Liver (tissue), 3 donors: ENCODE data around the gene RNF181.

Experiments used
- ATF3 ChIP-seq: IDR thresholded peaks from 2 replicates; pipeline ENCODE4 v1.6.1; 2016; ENCODE audit warnings: antibody characterized with exemption
- CTCF ChIP-seq: fragments of 150-350 bp; IDR thresholded peaks from 2 replicates; pipeline ENCODE4 v1.5.1; 2017; ENCODE audit warnings: improper control_type of control experiment, low read depth, low read length; ENCODE audit not compliant: missing input control
- EGR1 ChIP-seq, 2 donors: IDR thresholded peaks; 2 replicates each; pipeline ENCODE4 v1.6.1; 2016 to 2018; ENCODE audit warnings: antibody characterized with exemption in 2 of 2, low read depth in 2 of 2
- FOXA2 ChIP-seq: IDR thresholded peaks from 2 replicates; pipeline ENCODE4 v1.6.1; 2016; ENCODE audit warnings: antibody characterized with exemption
- GABPA ChIP-seq, 2 donors: IDR thresholded peaks in 1 of 2; conservative IDR thresholded peaks in 1 of 2; 2 replicates each; pipeline ENCODE4 v1.6.1; 2016; ENCODE audit warnings: antibody characterized with exemption in 2 of 2, mild to moderate bottlenecking in 1 of 2, moderate library complexity in 1 of 2
- JUND ChIP-seq, 2 donors: IDR thresholded peaks; 2 replicates each; pipeline ENCODE4 v1.6.1; 2016; ENCODE audit warnings: antibody characterized with exemption in 2 of 2
- MAX ChIP-seq: IDR thresholded peaks from 2 replicates; pipeline ENCODE4 v1.6.1; 2016; ENCODE audit warnings: antibody characterized with exemption
- RAD21 ChIP-seq, 2 donors: IDR thresholded peaks; 2 replicates each; pipeline ENCODE4 v1.6.1; 2016; ENCODE audit warnings: antibody characterized with exemption in 2 of 2, mild to moderate bottlenecking in 2 of 2
- REST ChIP-seq: IDR thresholded peaks from 2 replicates; pipeline ENCODE4 v1.6.1; 2016; ENCODE audit warnings: antibody characterized with exemption, mild to moderate bottlenecking
- RXRA ChIP-seq, 2 donors: IDR thresholded peaks; 2 replicates each; pipeline ENCODE4 v1.6.1; 2017 to 2018; ENCODE audit warnings: antibody characterized with exemption in 2 of 2, mild to moderate bottlenecking in 1 of 2
- SP1 ChIP-seq: IDR thresholded peaks from 2 replicates; pipeline ENCODE4 v1.6.1; 2018; ENCODE audit warnings: antibody characterized with exemption, mild to moderate bottlenecking
- TAF1 ChIP-seq: conservative IDR thresholded peaks from 2 replicates; pipeline ENCODE4 v1.6.1; 2016; ENCODE audit warnings: antibody characterized with exemption, mild to moderate bottlenecking
- YY1 ChIP-seq: IDR thresholded peaks from 2 replicates; pipeline ENCODE4 v1.6.1; 2016; ENCODE audit warnings: antibody characterized with exemption, mild to moderate bottlenecking
- donor health status: healthy.
- donor health status: healthy.

- TF ChIP-seq CTCF, result no peak
- TF ChIP-seq ATF3, result no peak
- TF ChIP-seq YY1, result no peak
- TF ChIP-seq TAF1, result no peak
- TF ChIP-seq GABPA (IDR thresholded peaks at IDR 0.05 in 1 of 2, conservative IDR thresholded peaks at IDR 0.05 in 1 of 2), result no peak
- TF ChIP-seq REST, result no peak
- TF ChIP-seq RAD21 (IDR thresholded peaks at IDR 0.05), result no peak
- TF ChIP-seq RXRA (IDR thresholded peaks at IDR 0.05), result no peak
- no peak for TF ChIP-seq JUND (IDR thresholded peaks at IDR 0.05)
- TF ChIP-seq SP1, result no peak
- TF ChIP-seq EGR1 (IDR thresholded peaks at IDR 0.05; ENCODE audit: low read depth in 2 of 2), result no peak
- no peak for TF ChIP-seq MAX
- no peak for TF ChIP-seq FOXA2
Measured at GRCh38 chr2:85545780-85546240, 49.7 kb upstream of the RNF181 start.
